T47D (cell line): ENCODE measurements around the gene EXOC3.

Experiments used
- DNase-seq, 2 experiments: peaks; one replicate each; pipeline versions ENCODE4 v3.0.0 to v3.0.0-alpha.2; 2011 to 2012; ENCODE audit warnings: low read depth in 1 of 2, low spot score in 1 of 2
- JUND ChIP-seq: IDR thresholded peaks from 2 replicates; pipeline ENCODE4 v1.6.1; 2012; ENCODE audit warnings: low read depth
- in situ Hi-C: cut with HindIII; loops from 2 replicates; pipeline ENCODE4 v1.10.0; 2016; ENCODE audit warnings: low sequenced_read_pairs, low pct_unique_long_range_greater_than_20kb

The EXOC3 gene

GRCh38 chr5:432201-432927 is 10.6 kb upstream of the EXOC3 start:
- in situ Hi-C loops: no loop called here
- DNase-seq: no peak
- no peak for TF ChIP-seq JUND

- in situ Hi-C loops: no loop called here
- TF ChIP-seq JUND: no peak
- no peak for DNase-seq
Observed at GRCh38 chr5:432928-433791, 9.8 kb upstream of the EXOC3 start.

- no peak for TF ChIP-seq JUND
- no peak for DNase-seq
- in situ Hi-C loops: no loop called here
Observed at GRCh38 chr5:433836-434235, 9.1 kb upstream of the EXOC3 start.

- in situ Hi-C loops: no loop called here
- no peak for DNase-seq
- TF ChIP-seq JUND: no peak
Observed at GRCh38 chr5:434443-435146, 8.4 kb upstream of the EXOC3 start.

GRCh38 chr5:435156-435790 is 7.7 kb upstream of the EXOC3 start:
- no peak for DNase-seq
- in situ Hi-C loops: no loop called here
- TF ChIP-seq JUND: no peak

- peak; percentile 81 to 92 for DNase-seq
- in situ Hi-C loops: no loop called here
- no peak for TF ChIP-seq JUND
Observed at GRCh38 chr5:435961-436640, 6.9 kb upstream of the EXOC3 start.

- no peak for TF ChIP-seq JUND
- no peak for DNase-seq
- in situ Hi-C loops: no loop called here
Observed at GRCh38 chr5:436641-436975, 6.4 kb upstream of the EXOC3 start.

GRCh38 chr5:437281-437771 is 5.7 kb upstream of the EXOC3 start:
- TF ChIP-seq JUND: no peak
- DNase-seq: no peak
- in situ Hi-C loops: no loop called here

- in situ Hi-C loops: no loop called here
- no peak for DNase-seq
- no peak for TF ChIP-seq JUND
Observed at GRCh38 chr5:438481-438981, 4.4 kb upstream of the EXOC3 start.

GRCh38 chr5:439181-439580 is 3.8 kb upstream of the EXOC3 start:
- DNase-seq: no peak
- in situ Hi-C loops: no loop called here
- no peak for TF ChIP-seq JUND

- DNase-seq: no peak
- TF ChIP-seq JUND: no peak
- in situ Hi-C loops: no loop called here
Observed at GRCh38 chr5:439636-440035, 3.3 kb upstream of the EXOC3 start.
